ENCODE data around the gene VPS13D. TPM values are rescaled to one million over a fixed set of nuclear protein-coding genes. Genes with fewer than 3 reads are reported as not detected.

The VPS13D gene
- total RNA-seq, 1 experiment from 2014 or later = 29.0 TPM

DNA sequence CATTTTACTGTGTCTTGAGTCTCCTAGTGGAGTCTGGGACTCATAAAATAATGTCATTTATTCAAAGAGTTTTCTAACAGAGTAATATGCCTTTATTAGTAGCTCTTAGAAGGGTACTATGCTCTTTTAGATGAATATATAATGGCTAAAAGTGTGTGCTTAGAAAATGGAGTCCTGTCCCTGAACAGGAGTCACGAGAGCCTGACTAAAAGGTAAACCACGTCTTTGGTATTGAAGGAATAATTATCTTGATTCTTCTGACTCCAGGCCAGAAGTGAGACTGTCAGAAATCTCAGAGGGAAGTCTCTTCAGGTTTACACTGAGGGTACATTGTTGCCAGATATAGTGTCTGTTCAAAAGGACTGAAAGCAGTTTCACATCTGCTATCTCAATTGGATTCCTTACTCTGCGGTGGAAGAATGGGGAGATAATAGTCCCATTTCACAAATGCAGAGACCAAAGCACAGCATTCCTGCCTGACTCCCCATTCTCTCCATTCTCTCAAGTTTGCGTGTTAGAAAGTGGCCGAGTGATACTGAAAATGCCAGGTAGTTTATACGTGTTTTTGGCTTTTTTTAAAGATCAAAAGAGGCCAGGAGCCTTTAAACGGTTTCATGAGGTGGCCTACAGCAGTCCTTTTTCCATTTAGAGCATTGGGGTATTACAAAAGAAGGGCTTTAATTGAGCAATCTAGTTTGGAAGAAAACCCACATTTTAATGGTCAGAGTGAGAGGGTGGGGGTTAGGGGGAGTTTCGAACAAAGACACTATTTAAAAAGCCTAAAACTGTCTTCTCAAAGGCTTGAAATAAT, 176.6 kb downstream of the VPS13D start:
- Mint-ChIP-seq H3K4me1 (peaks cover 11% of the 10 kb centered on the region; the same call in 1 of the 2 replicates), H3K9me3 (peaks cover 14% of the 10 kb centered on the region), H3K27ac (no peak overlapping the region), H3K4me3 (no peak overlapping the region), H3K36me3 (peaks cover 35% of the 10 kb centered on the region), H3K27me3 (ENCODE audit: low read depth) (peaks cover 3% of the 10 kb centered on the region; the same call in 1 of the 2 replicates)
- ChIA-PET CTCF (interaction anchor here (0.6 to 1.4 kb wide), 4 partner anchors 130 to 253 kb away, joined by 3 to 4 read pairs (median 3); no protein-coding TSS in a partner anchor), POLR2A (no interaction called here)
- TF ChIP-seq STAT6 (CRISPR knock-in tag; conservative IDR thresholded peaks at IDR 0.05; ENCODE audit: low read depth) (no peak), ZSCAN18 (CRISPR knock-in tag; IDR thresholded peaks at IDR 0.05) (no peak), GRHL2 (CRISPR knock-in tag; IDR thresholded peaks at IDR 0.05; ENCODE audit: insufficient replicate concordance, severe bottlenecking) (no peak), ZNF121 (CRISPR knock-in tag; IDR thresholded peaks at IDR 0.05) (no peak), ZNF263 (CRISPR knock-in tag; IDR thresholded peaks at IDR 0.05; ENCODE audit: low read depth) (no peak), ZNF396 (CRISPR knock-in tag; IDR thresholded peaks at IDR 0.05; ENCODE audit: borderline replicate concordance) (no peak), SMAD4 (CRISPR knock-in tag; IDR thresholded peaks at IDR 0.05) (no peak), NR1H2 (CRISPR knock-in tag; IDR thresholded peaks at IDR 0.05) (no peak), KAT7 (CRISPR knock-in tag; IDR thresholded peaks at IDR 0.05; ENCODE audit: borderline replicate concordance) (no peak), SP1 (CRISPR knock-in tag; conservative IDR thresholded peaks at IDR 0.05) (no peak), FOXK1 (CRISPR knock-in tag; IDR thresholded peaks at IDR 0.05) (no peak), IRF2 (CRISPR knock-in tag; IDR thresholded peaks at IDR 0.05; ENCODE audit: borderline replicate concordance, low read depth) (no peak), ZNF232 (CRISPR knock-in tag; IDR thresholded peaks at IDR 0.05) (no peak), ELF4 (CRISPR knock-in tag; IDR thresholded peaks at IDR 0.05; ENCODE audit: low read depth) (no peak), GABPB1 (CRISPR knock-in tag; IDR thresholded peaks at IDR 0.05) (no peak), USF2 (CRISPR knock-in tag; IDR thresholded peaks at IDR 0.05) (no peak)
- TF ChIP-seq, protein P1, sequence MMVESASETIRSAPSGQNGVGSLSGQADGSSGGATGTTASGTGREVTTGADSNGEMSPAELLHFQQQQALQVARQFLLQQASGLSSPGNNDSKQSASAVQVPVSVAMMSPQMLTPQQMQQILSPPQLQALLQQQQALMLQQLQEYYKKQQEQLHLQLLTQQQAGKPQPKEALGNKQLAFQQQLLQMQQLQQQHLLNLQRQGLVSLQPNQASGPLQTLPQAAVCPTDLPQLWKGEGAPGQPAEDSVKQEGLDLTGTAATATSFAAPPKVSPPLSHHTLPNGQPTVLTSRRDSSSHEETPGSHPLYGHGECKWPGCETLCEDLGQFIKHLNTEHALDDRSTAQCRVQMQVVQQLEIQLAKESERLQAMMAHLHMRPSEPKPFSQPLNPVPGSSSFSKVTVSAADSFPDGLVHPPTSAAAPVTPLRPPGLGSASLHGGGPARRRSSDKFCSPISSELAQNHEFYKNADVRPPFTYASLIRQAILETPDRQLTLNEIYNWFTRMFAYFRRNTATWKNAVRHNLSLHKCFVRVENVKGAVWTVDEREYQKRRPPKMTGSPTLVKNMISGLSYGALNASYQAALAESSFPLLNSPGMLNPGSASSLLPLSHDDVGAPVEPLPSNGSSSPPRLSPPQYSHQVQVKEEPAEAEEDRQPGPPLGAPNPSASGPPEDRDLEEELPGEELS (CRISPR knock-in tag; IDR thresholded peaks at IDR 0.05) = no peak
- TF ChIP-seq, protein P2, sequence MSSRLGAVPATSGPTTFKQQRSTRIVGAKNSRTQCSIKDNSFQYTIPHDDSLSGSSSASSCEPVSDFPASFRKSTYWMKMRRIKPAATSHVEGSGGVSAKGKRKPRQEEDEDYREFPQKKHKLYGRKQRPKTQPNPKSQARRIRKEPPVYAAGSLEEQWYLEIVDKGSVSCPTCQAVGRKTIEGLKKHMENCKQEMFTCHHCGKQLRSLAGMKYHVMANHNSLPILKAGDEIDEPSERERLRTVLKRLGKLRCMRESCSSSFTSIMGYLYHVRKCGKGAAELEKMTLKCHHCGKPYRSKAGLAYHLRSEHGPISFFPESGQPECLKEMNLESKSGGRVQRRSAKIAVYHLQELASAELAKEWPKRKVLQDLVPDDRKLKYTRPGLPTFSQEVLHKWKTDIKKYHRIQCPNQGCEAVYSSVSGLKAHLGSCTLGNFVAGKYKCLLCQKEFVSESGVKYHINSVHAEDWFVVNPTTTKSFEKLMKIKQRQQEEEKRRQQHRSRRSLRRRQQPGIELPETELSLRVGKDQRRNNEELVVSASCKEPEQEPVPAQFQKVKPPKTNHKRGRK (CRISPR knock-in tag; IDR thresholded peaks at IDR 0.05; ENCODE audit: borderline replicate concordance) = no peak
- DNase-seq (ENCODE audit: low spot score) = no peak
- no peak for ATAC-seq

All from WTC11 (cell line).